NCI-H2196 treated with DMSO at 0.1 percent for 48 hours (cell line): ENCODE results near the gene AMDHD2.

Experiments
- DNase-seq: peaks from one replicate; lab custom pipeline; 2025; ENCODE audit not compliant: unreplicated experiment; lab: John Stamatoyannopoulos, UW

The AMDHD2 gene

GRCh38 chr16:2482708-2483534, 37.2 kb upstream of the AMDHD2 start:
- peak; percentile 76 for DNase-seq

DNA sequence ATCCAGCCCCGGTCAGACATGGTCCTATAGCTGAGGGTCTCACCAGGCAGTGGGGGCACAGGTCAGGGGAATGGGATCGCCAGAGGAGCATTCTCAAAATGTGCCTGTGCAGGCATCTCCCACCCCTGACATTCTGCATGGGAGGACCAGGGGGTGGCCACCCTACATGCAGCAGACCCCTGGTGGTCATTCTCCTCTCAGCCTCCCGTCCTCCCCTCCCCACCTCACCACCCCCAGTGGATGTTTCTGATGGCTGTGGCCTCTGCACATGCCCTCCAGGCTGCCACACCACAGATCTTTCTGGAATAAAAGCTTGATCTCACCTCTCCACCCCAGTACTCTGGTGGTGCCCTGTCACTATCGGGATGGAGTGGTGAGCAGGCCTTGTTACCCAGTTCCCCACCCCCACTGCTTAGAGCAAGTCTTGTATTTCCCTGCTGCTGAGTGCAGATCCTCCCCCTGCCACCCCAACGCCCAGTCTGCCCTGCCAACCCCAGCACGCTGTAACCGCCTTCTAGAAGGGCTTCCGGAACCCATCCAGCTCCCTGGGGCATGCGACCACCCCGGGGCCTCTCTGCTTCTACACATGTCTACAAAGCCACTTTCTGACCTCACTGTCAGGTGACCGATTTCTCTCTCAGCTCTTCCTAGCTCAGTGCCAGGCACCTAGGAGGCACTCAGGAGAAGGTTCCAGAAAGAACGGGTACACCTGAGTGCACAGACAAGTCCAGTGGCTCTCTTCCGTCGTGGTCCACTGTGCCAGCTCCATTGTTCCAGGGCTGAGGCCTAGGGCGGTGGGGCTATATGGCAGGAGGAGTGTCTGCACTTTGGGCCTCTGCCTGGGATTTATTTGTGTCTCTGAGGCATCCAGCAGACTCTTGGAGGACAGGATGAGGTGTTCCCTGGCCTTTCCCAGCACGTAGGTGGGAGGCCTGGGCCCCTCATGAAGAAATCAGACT, 36.0 kb upstream of the AMDHD2 start:
- DNase-seq = no peak

GRCh38 chr16:2484898-2485508, 35.2 kb upstream of the AMDHD2 start:
- no peak for DNase-seq

- DNase-seq = no peak
These were observed 34.2 kb upstream of the AMDHD2 start for GRCh38 chr16:2485811-2486507.

GRCh38 chr16:2486645-2487516, 33.3 kb upstream of the AMDHD2 start:
- no peak for DNase-seq

GRCh38 chr16:2487517-2487842, 32.7 kb upstream of the AMDHD2 start:
- DNase-seq = no peak

- DNase-seq = no peak
These were observed 32.2 kb upstream of the AMDHD2 start for GRCh38 chr16:2487903-2488531.

- DNase-seq = no peak
These were observed 30.6 kb upstream of the AMDHD2 start for GRCh38 chr16:2489581-2489980.

- DNase-seq = peak; percentile 45
These were observed 29.7 kb upstream of the AMDHD2 start for GRCh38 chr16:2490190-2491105.

- DNase-seq = no peak
These were observed 27.9 kb upstream of the AMDHD2 start for GRCh38 chr16:2492292-2492691.

DNA sequence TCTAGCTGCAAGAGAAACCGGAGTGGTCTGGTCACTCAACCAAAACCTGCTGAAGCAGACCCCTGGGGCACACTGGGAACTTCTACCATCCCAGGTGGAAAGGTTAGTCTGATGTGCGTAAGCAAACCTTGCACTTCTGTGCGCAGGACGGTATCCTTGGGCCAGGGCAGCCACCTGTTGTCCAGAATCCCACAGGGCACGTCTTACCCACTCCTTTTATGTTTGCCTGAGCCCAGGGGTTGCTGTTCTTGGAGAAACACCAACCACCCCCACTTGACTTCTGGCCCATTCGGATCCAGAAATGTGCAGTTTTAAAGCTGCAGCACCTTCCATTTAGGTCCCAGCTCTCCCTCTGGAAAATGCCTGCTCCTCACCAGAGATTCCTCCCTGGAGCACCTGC, 26.6 kb upstream of the AMDHD2 start:
- no peak for DNase-seq

DNA sequence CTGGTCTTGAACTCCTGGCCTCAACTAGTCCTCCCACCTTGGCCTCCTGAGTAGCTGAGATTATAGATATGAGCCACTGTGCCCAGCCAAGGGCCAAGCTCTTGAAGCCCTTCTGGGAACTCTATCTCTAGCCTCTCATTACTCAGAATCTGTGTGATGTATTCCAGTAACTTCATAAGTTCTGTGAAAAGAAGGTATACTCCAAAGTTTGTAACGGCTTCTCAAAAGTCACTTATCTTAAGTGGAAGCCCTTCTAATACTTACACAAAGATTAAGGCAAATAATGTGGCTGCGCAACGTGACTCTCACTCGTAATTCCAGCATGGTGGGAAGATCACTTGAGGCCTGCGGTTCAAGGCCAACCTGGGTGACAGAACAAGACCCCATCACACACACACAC, 25.6 kb upstream of the AMDHD2 start:
- no peak for DNase-seq

GRCh38 chr16:2495041-2495440, 25.1 kb upstream of the AMDHD2 start:
- DNase-seq = no peak

DNA sequence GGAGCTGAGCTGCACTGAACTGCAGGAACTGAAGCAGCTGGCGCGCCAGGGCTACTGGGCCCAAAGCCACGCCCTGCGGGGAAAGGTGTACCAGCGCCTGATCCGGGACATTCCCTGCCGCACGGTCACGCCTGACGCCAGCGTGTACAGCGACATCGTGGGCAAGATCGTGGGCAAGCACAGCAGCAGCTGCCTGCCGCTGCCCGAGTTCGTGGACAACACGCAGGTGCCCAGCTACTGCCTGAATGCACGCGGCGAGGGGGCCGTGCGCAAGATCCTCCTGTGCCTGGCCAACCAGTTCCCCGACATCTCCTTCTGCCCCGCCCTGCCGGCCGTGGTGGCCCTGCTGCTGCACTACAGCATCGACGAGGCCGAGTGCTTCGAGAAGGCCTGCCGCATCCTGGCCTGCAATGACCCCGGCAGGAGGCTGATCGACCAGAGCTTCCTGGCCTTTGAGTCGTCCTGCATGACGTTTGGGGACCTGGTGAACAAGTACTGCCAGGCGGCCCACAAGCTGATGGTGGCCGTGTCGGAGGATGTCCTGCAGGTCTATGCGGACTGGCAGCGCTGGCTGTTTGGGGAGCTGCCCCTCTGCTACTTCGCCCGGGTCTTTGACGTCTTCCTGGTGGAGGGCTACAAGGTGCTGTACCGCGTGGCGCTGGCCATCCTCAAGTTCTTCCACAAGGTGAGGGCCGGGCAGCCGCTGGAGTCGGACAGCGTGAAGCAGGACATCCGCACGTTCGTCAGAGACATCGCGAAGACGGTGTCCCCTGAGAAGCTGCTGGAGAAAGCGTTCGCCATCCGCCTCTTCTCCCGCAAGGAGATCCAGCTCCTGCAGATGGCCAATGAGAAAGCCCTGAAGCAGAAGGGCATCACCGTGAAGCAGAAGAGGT, 23.7 kb upstream of the AMDHD2 start:
- no peak for DNase-seq

- DNase-seq = no peak
These were observed 23.0 kb upstream of the AMDHD2 start for GRCh38 chr16:2497116-2497630.

- no peak for DNase-seq
These were observed 22.3 kb upstream of the AMDHD2 start for GRCh38 chr16:2497695-2498484.
